HG02970 (cell line): ENCODE results near the gene SPG7.
"Not testable (repeated sequence)": the region's sequence is repeated elsewhere in the genome, so short reads cannot be mapped to it uniquely, and the experiment has no call there.

Experiments used
- ATAC-seq: cut with Tn5 transposase; IDR thresholded peaks from one replicate; pipeline ENCODE4 v1.9.1; 2021; ENCODE audit warnings: mild to moderate bottlenecking, moderate library complexity, moderate number of reproducible peaks; ENCODE audit not compliant: unreplicated experiment, low FRiP score

The SPG7 gene

GRCh38 chr16:89574681-89575246, 66.6 kb downstream of the SPG7 start:
- no peak for ATAC-seq

GRCh38 chr16:89575247-89576152, 67.3 kb downstream of the SPG7 start, which contains the start of gene CPNE7:
TSS of gene CPNE7 (plus strand) at chr16:89575758. CDS start at chr16:89575898, 140 bp downstream.
- ATAC-seq = no peak

DNA sequence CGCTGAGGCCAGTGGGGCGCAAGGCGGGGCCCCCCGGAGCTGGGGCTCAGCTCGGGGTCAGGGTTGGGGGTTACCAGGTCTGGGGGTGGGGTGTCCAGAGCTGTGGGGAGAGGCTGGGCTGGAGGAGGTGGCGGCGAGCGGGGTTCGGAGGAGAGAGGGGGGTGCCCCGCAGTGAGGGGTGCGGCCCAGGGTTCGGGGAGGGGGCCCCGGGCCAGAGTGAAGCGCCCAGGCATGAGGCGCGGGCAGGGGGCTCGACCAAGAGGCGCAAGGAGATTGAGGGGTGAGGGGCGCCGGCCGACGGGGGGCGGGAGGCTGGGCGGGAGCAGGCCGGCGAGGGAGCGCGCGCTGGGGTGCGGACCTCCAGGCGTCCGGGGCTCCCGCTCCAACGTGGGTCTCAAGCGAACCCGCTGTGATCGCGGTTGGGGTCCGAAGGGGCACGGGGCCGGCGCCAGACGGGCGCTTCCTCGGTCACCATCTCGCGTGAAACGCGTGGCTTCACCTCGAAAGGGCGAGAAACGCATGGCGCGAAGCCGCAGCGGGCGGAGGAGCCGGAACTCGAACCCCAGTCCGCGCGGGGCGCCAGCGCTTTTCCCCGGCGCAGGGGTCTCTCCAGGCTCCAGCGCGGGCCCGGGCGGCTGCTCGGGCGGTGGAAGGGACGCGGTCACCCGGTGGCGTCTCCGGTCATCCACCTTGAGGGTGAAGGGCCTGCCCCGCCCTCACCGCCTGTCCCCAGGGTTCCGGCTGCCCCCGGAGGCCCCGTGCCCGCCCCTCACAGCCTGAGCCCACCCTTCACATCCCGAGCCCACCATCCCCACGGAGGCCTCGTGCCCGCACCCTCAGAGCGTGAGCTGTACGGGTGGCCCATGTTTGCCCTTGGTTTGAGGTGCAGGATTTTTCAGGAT, 68.2 kb downstream of the SPG7 start:
- no peak for ATAC-seq

DNA sequence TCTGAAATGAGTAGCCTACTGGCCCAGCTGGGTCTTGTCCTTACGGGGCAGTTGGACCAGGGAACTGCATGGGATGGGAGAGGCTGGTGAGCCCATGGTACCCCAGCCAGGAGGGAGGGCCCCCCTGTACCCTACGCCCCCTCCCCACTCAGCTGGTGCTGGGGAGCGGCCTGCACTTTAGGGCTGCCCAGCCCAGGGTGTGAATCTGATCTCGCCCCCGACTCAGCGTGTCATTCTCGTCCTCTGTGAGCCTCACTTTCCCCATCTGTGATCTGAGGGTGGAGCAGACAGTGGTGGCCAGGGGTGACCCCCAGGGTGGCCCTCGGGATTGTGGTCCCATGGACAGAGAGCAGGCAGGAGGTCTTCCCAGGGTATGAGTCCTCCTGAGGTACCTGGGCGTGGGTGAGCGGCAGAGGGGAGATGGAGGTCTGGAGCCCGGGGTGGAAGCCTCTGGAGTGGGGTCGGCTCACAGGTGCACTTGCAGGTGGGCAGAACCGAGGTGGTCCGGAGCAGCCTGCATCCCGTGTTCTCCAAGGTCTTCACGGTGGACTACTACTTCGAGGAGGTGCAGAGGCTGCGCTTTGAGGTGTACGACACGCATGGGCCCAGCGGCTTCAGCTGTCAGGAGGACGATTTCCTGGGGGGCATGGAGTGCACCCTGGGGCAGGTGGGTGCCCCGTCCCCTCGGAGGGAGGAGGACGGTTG, 69.0 kb downstream of the SPG7 start:
- ATAC-seq = no peak

GRCh38 chr16:89579351-89579750, 71.1 kb downstream of the SPG7 start:
- ATAC-seq = no peak

- ATAC-seq = no peak
Measured at GRCh38 chr16:89581045-89581695, 73.0 kb downstream of the SPG7 start.

- no peak for ATAC-seq
Measured at GRCh38 chr16:89581861-89582563, 73.8 kb downstream of the SPG7 start.

- no peak for ATAC-seq
Measured at GRCh38 chr16:89582614-89583196, 74.5 kb downstream of the SPG7 start.

- ATAC-seq = no peak
Measured at GRCh38 chr16:89583197-89583894, 75.1 kb downstream of the SPG7 start.

DNA sequence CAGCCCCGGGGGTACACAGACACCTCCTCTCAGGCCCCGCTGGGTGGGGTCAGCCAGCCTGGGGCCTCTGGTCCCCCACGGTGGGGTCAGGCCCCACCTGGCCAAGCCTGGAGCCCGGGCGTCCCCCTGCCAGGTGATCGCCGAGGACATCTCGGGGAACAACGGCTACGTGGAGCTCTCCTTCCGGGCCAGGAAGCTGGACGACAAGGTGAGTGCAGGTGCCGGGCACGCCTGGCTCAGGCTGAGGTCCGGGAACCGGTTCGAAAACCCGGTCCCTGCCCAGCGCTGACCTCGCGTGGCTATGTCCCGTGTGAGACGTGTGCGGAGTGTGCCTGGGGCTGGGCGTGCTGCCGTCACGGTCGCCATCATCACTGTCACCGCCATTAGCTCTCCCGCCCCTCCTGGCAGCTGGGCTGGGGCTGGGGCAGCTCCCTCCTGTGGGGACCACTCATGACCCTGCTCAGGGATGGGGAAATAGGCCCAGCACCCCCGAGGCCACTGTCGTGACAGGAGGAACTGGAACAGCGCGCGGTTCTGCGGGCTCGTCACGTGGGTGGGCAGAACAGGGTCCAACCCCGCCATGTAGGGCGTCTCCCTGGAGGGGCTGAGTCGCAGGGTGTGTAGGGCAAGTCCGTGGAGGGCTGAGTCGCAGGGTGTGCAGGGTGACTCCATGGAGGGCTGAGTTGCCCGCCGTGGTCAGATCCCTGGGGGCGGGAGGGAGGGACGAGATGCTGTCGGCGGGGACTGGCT, 75.9 kb downstream of the SPG7 start:
- no peak for ATAC-seq

GRCh38 chr16:89584768-89585549, 76.8 kb downstream of the SPG7 start:
- no peak for ATAC-seq

- ATAC-seq = no peak
Measured at GRCh38 chr16:89586218-89586617, 78.0 kb downstream of the SPG7 start.

DNA sequence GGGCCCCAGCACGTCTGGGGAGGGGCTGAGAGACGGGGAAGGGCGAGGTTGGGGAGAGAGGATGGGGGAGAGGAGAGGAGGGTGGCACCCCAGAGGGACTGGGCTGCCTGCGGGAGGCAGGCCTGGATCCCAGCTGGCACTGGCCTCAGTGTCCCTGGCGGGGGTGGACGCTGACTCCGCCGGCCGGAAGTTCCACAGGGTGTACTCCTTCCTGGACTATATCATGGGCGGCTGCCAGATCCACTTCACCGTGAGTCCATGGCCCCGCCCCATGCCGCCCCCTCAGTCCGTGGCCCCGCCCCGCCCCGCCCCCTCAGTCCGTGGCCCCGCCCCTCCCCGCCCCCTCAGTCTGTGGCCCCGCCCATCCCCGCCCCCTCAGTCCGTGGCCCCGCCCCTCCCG, 78.7 kb downstream of the SPG7 start:
- ATAC-seq = no peak

DNA sequence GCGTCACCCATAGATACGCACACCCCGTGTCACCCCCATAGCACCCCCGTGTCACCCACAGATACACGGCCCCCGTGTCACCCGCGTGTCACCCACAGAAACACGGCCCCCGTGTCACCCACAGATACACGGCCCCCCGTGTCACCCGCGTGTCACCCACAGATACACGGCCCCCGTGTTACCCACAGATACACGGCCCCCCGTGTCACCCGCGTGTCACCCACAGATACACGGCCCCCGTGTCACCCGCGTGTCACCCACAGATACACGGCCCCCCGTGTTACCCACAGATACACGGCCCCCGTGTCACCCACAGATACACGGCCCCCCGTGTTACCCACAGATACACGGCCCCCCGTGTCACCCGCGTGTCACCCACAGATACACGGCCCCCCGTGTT, 79.5 kb downstream of the SPG7 start:
- not testable (repeated sequence) for ATAC-seq

GRCh38 chr16:89588413-89589109, 80.4 kb downstream of the SPG7 start:
- no peak for ATAC-seq

- no peak for ATAC-seq
Measured at GRCh38 chr16:89589241-89589926, 81.2 kb downstream of the SPG7 start.
